Activated naive CD4-positive, alpha-beta T cell (primary cell): ENCODE measurements around the gene PBXIP1.
"Not testable (repeated sequence)": the region's sequence is repeated elsewhere in the genome, so short reads cannot be mapped to it uniquely, and the experiment has no call there.

Source experiments
- DNase-seq, 4 experiments: peaks; one replicate each; lab custom pipeline; 2025; lab: John Stamatoyannopoulos, UW

The PBXIP1 gene

DNA sequence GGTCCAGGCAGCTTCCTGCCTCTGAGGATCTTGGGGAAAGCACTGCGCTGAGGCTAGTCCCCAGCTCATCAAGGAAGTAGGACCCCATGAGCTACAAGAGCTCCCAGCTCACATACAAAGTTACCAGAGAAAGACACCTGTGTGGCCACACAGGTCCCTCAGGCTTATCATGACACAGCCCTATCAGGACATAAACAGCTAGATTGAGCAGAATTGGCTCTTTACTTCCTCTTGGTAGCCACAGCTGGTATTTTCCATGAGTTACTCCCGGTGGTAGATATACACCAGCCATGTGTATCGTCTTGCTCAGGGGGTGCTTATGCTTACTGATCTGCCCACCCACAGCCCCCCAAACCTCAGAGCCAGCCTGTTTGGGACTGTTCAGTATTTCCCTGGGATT, 38.7 kb upstream of the PBXIP1 start:
- DNase-seq = no peak

DNA sequence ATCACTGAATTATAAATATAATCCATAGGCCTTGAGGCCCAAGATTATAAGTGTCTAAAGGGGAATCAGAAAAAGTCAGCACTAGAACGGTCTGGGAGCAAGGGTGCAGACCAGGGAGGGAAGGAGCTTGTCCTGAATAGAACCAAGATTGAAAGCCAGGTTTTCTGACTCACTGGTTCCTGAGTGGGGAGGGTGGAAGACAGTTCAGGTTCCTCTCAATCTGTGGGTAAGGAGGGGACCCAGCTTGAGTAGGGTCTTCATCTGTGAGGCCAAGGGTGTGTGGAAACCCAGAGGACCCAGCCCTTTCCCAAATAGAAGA, 38.3 kb upstream of the PBXIP1 start:
- DNase-seq = no peak

DNA sequence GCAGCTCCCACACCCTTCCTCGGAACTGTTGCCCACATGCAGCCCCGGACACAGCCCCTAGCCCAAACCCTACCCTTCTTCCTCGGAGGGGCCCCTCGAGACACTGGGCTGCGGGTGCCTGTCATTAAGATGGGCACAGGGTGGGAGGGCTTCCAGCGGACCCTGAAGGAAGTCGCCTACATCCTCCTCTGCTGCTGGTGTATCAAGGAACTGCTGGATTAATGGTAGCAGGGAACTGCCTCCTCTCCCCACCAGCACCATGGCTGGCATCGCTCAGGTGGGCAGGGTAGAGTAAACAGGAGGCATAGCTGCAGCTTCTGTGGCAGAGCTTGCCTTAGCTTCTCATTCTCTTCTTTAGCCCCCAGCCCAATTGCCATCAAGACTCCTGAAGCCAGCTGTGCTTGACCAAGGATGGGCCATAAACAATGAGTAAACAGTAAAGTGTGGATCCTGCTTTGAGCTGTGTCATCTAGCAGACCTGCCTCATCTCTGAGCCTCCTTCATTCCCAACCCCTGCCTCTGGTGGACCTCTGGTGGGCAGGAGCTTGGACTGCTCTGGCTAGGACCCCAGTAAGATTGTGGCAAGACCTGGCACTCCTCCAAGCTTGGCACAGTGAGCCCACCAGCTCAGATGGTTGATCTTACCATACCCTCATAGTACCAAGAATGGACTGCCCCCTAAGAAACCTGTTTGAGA, 37.8 kb upstream of the PBXIP1 start, which contains the start of gene LENEP:
LENEP (plus strand) TSS at position 15 of the 697 bp plus-strand sequence; CDS start at position 37, 22 bp downstream.
- DNase-seq = no peak

DNA sequence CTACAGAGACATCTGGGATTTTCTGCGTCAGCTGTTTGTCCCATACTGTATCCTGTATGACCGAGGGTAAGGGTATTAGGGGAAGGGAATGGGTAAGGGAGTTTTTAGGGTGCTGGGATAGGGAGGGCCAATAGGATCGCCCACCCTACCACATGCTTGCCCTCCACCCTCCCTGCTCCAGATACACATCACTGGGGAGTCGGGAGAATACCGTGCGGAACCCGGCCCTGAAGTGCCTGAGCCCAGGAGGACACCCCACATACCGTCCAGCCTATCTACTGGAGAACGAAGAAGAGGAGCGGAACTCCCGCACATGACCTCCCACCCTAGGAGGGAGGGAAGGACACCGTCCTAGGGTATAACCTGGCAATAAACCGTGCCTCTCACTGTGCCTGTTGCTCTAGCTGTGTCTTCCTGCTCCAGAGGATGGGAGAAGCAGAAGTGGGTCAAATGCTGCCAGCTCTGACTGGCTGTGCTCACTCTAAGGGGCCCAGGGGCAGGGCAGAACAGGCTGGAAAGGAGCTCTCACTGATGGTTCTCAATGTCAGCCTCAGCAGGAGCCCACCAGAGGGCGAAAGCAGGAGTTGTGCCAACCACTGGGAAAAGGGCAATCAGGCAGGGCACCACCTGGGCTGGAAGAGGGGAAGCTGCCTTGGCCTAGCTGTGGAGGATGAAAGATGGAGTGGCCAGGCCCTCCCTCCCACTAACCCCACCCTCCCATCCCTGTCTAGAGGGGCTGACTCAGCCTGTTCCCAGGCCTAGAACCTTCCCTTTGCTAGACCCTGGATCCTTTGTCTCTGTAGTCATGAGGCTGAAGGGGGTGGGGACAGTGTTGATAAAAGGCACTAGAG, 37.0 kb upstream of the PBXIP1 start:
- no peak for DNase-seq

DNA sequence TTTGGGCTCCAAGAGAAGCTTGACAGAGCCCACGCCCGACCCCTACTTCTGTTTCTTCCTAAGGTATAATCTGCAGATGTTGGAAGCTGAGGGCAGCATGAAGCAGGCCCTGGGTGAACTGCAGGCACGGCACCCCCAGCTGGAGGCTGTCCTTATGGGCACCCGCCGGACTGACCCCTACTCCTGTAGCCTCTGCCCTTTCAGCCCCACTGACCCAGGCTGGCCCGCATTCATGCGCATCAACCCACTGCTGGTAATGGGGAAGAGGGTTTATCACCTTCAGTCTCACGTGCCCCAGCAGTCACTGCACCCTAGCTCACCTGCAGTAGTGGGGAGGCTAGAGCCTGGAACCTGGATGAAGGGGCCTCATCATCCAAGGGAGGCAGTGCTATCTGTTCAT, 34.4 kb upstream of the PBXIP1 start:
- DNase-seq = no peak

DNA sequence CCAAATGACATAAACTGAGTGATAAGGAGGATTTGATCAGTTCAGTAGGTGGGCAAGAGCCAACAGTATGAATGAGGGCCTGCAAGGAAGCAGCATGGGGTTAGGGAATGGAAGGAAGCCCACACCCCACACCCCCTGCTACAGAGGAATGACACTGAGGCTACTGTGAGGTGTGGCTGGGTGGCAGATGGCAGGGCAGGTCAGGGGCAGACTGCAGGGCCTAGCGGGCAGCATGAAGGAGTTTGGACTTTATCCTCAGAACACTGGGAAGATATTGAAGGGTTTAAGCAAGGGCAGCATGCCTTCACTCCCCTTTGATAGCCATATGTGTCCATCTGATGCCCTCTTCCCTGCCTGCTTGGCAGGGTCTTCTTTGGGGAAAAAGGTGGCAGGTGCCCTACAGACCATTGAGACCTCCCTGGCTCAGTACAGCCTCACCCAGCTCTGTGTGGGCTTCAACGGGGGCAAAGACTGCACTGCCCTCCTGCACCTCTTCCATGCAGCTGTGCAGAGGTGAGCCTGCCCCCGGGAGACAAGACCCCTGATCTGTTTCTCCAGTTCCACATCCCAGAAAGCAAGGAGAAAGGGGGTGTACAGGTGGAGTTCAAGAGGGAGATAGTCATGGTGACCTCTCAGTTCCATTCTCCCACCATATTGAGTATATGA, 33.4 kb upstream of the PBXIP1 start:
- no peak for DNase-seq

DNA sequence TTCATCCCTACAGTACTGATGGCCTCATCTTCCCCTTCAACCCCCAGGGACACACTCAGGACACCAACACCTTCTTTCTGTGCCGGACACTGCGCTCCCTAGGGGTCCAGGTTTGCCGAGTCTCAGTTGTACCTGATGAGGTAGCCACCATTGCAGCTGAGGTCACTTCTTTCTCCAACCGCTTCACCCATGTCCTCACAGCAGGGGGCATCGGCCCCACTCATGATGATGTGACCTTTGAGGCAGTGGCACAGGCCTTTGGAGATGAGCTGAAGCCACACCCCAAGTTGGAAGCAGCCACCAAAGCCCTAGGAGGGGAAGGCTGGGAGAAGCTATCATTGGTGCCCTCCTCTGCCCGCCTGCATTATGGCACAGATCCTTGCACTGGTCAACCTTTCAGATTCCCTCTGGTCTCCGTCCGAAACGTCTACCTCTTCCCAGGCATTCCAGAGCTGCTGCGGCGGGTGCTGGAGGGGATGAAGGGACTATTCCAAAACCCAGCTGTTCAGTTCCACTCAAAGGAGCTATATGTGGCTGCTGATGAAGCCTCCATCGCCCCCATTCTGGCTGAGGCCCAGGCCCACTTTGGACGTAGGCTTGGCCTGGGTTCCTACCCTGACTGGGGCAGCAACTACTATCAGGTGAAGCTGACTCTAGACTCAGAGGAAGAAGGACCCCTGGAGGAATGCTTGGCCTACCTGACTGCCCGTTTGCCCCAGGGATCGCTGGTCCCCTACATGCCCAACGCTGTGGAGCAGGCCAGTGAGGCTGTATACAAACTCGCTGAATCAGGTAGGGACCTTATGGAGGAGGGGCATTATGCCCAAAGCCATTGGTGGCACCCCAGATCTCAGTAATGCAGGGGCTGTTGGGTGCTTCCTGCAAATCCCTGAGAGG, 32.4 kb upstream of the PBXIP1 start:
- no peak for DNase-seq

DNA sequence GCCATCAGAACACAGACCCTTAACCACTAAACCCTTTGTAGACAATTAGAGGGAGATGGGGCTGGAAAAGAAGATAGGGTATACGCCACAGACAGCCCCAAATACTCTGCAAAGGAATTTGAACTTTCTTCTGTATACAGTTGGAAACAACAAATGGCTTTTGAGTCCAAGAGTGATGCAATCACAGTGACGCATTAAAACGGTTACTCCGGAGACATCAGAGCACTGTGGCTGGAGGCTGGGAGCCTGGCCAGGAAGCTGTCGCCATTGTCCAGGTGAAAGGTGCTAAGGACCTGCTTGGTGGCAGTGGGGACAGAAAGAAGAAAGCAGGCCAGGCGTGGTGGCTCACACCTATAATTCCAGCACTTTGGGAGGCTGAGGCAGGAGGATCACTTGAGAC, 31.4 kb upstream of the PBXIP1 start:
- no peak for DNase-seq

DNA sequence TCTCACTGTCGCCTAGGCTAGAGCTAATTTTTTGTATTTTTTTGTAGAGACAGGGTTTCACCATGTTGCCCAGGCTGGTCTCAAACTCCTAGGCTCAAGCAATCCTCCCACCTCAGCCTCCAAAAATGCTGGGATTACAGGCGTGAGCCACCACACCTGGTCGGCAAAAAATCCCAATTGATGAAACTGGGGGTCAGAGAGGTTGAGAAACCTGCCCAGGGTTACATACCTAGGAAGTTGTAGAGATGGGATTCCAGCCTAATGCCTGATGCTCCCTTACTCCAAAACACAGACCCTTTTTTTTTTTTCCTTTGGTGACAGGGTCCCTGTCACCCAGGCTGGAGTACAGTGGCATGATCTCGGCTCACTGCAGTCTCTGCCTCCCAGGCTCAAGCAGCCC, 30.8 kb upstream of the PBXIP1 start:
- not testable (repeated sequence) for DNase-seq

DNA sequence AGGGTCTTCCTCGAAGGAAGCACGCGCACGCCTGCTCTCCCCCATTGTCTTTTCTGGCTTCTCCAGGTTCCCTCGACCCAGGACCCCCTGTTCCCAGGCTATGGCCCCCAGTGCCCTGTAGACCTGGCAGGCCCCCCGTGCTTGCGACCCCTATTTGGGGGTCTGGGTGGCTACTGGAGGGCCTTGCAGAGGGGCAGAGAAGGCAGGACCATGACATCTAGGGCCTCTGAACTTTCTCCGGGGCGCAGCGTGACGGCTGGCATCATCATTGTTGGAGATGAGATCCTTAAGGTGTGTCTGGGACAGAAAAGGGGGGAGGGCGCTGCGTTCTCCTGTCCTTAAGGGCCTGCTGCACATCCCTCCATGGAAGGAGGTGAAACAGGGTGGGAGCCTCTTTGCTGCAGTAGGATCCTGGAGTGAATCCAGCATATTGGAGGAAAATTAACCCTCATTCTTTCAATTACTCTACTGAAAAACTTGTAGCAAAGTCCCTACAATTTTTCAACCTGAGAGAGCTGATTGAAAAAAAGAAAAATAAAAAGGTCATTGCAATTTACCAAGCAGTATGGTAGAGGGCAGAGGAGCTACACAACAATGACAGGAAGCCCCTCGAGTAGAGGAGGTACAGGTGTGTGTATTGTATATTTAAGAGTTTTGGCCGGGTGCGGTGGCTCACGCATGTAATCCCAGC, 28.0 kb upstream of the PBXIP1 start:
- DNase-seq = no peak

DNA sequence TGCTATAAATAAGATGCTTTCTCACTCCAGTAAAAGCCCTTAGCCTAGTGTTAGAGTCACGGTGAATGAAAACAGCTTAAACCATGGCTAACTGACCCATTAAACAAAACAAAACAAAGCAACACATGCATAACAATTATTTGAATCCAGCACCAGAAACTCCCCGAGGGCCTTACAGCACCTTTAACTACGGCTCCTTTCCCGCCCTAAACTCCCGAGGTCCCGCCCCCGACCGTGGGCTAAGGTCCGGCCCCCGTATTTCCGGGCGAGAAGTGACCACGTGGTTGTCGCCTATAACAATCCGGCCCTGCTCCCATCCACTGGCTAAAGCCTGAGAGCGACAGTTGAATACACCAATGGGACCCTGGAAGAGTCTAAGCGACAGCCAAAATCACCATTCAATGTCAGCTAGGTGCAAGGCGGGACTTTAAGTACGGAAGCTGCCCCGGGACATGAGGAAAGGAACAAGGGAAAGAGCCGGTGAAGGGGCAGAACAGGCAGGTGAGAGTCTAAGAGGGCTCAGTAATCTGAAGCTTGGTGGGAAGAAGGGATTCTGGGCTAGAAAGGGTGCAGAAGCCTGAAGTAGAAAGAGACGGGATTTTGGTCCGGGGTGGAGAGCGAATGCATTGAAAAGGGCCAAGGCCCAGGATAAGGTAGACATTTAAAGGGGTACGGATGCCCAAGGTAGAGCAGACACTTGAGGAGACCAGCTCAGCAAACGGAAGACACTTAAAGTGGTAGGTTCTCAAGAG, 27.2 kb upstream of the PBXIP1 start, which contains the start of gene FLAD1:
FLAD1 (plus strand) TSS at position 448 of the 752 bp plus-strand sequence. CDS start 351 bp downstream, outside the sequence.
- peak; percentile 86 to 88 (median 86) for DNase-seq

DNA sequence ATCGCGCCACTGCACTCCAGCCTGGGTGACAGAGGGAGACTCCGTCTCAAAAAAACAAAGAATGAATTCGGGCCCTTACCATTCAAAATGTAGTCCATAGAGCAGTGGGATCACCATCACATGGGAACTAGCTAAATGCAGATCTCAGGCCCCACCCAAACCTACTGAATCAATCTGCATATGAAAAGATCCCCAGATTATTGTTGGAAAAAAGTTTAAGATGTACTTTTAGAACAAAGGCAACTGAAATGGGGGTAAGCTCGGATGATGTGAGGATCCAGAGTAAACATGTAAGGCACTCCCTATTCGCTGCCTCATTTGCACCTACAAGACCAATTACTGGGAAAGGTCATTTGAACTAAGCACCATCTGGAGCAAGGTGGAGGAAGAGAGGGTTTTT, 26.4 kb upstream of the PBXIP1 start:
- no peak for DNase-seq

DNA sequence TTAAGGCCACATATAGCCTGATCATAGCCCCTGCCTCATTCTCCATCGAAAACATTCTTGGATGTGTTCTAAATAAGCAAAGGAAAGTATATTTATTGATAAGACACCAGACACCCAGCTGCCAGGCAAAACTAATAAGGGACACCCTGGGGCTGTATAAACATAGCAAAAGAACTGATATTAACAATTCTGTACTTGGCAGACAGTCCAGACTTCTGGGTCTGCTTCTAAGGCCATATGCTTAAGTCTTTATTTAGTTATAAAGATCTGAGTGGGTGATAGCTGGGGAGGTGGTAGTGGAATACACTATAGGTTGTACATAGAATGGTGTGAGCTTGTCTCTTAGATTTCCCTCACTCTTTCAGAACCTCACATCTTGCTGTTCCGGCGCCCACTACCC, 22.5 kb upstream of the PBXIP1 start:
- DNase-seq = no peak

DNA sequence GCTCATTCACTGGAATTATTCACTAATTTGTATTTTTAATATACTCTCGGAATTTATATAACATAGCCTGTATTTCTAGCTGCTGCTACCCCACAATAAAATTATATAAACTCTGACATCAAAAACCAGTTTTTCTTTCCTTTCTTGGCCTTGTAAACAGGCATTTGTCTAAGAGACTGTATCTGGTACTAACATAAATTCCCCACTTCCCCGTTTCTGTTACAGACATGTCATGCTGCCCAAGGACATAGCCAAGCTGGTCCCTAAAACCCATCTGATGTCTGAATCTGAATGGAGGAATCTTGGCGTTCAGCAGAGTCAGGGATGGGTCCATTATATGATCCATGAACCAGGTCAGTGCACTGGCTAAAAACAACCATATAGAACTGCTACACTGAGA, 21.9 kb upstream of the PBXIP1 start:
- DNase-seq = not testable (repeated sequence)

DNA sequence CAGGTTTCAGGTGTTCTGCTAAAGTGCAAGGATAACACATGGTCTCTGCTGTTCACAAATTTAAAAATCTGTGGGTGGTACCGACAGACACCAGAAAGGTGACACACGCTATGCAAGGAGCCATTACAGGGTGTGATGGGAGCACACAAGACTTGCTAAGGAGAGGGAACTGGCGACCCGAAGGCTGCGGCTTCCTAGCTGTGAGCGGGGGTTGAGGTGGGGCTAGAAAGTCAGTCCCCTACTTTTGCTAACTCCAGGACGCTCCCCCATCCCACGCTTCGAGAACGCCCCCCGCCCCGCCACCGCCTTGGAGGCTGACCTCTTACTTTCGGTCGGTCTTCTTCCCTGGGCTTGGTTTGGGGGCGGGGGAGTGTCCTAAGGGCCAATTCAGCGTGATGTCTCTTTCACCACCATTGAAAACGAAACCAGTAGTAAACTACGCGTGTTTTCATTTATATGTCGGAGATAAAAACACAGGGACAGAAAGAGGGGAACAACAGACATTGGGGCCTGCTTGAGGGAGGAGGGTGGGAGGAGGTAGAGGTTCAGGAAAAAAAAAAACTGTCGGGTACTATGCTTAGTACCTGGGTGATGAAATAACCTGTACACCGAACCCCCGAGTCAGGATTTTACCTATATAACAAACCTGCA, 19.6 kb upstream of the PBXIP1 start:
- peak in 3 of 4 experiments; percentile 24 to 27 (median 27) for DNase-seq

DNA sequence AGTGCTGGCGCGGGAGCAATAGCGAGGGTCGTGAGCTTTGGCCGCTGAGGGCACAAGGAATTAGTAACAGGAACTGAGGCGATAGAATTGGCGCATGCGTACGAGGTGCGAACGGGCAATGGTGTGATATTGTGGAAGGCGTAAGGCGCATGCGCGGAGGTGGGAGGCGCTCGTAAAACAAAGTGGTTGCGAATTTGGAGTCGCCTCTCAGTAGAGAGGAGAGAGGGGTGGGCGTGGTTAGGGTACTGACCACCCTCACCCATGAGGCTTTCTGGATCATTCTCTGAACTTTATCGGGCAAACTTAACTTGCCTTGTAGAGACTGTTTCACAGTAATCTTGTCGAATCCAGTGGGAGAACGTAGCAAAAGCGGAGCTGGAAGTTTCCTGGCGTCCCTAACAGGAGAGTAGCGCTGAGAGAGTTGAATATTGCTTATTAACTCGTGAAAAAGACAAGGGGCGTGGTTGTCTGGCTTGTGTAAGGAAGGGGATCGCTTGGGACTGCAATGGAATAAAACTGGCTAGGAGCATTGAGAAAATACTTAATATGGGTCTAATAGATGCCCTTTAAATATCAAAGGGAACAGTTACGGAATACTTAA, 19.0 kb upstream of the PBXIP1 start:
- DNase-seq = peak; percentile 88 to 94 (median 92)

DNA sequence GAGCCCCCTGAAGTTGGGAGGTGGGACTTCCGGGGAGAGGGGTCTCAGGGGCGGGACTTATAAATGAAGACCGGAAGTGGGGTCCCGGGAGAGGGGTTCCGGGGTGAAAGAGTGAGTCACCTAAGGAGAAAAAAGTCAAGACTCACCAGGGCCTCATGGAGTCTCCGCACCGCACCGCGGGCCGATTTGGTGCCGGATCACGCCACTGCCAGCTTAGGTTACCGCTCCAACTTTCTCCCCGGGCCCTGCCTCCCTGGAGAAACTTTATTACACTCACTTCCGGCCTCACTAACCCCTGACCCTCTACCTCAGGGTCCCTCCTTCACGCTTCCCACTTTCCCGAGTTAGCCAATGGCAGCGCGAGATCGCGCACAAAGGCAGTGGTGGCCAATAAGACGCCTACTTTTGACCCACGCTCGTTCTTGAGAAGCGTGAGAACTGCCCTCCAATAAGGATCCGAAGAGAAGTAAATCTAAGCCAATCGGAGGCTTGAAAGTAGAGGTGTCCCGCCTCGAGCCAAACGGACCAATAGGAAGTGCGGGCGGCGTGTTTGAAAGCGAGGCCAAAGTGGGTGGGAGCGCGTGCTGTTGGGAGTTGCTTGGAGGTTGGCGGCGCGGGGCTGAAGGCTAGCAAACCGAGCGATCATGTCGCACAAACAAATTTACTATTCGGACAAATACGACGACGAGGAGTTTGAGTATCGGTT, 18.4 kb upstream of the PBXIP1 start, which contains the start of gene CKS1B:
CKS1B (plus strand) TSS at position 580 of the 706 bp plus-strand sequence; CDS start at position 645, 65 bp downstream.
- peak; percentile 88 to 94 (median 92) for DNase-seq

DNA sequence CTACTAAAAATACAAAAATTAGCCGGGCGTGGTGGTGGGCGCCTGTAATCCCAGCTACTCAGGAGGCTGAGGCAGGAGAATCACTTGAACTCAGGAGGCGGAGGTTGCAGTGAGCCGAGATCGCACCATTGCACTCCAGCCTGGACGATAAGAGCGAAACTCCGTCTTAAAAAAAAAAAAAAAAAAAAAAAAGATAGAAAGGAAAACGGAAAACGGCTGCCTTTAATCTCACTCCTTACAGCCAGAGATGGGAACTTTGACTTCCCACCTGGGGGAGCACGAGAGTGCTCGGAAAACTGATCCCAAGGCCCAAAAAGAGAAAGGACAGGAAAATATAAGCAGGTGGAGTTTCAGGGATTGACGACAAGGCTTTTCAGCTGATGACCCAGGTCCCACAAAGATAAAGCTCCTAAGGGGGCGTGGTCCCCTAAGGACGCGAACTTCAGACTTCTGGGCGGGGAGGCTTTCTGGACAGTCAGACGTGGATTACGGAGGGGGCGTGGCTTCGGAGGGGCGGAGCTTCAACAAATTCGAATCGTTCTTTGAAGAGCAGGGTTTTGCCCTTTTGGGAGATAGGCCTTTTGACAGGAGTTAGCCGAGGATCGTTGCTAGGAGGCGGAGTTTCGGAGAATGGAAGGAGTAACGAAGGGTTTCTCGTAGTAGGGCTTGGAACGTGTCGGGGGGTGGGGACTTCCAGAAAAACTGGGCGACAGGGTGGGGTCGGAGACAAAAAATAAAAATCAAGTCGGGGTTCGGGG, 17.6 kb upstream of the PBXIP1 start:
- DNase-seq = peak; percentile 67 to 79 (median 71)
